Gastroesophageal sphincter (tissue), 4 donors: ENCODE measurements around the gene MCM3. TPM values are rescaled to one million over a fixed set of nuclear protein-coding genes. Genes with fewer than 3 reads are reported as not detected.

Experiments used
- ATAC-seq: fragments of 150-250 bp; one replicate; pipeline ENCODE4 v1.9.1; 2016; ENCODE audit warnings: mild to moderate bottlenecking, moderate library complexity
- H3K27ac ChIP-seq, 4 donors: fragments of 200-600 bp; sonication (generic) in 3 of 4; 1 replicate in 3 of 4; 2 replicates in 1 of 4; pipeline ENCODE4 v1.5.1; 2016 to 2019
- H3K27me3 ChIP-seq: fragments of 200-600 bp; sonication (generic); one replicate; pipeline ENCODE4 v1.5.1; 2019
- H3K36me3 ChIP-seq, 2 donors: fragments of 200-600 bp; sonication (generic); one replicate each; pipeline ENCODE4 v1.5.1; 2019; ENCODE audit warnings: control low read depth in 1 of 2
- H3K4me1 ChIP-seq, 3 donors: fragments of 200-600 bp; sonication (generic); 1 replicate in 2 of 3; 2 replicates in 1 of 3; pipeline ENCODE4 v1.5.1; 2016 to 2019; ENCODE audit warnings: control low read depth in 2 of 3
- H3K4me3 ChIP-seq, 2 donors: fragments of 200-600 bp; sonication (generic); one replicate each; pipeline ENCODE4 v1.5.1; 2019; ENCODE audit warnings: mild to moderate bottlenecking in 1 of 2, moderate library complexity in 1 of 2
- H3K9me3 ChIP-seq, 3 donors: fragments of 200-600 bp; sonication (generic); one replicate each; pipeline ENCODE4 v1.5.1; 2017 to 2019; ENCODE audit warnings: control low read depth in 2 of 3
- EP300 ChIP-seq: sonication (generic); formaldehyde crosslinking; IDR thresholded peaks from one replicate; pipeline ENCODE4 v1.6.1; 2017; ENCODE audit warnings: antibody characterized with exemption, mild to moderate bottlenecking
- POLR2A ChIP-seq, 2 donors: fragments of 450-650 bp; IDR thresholded peaks; one replicate each; pipeline ENCODE4 v1.6.1; 2017; ENCODE audit warnings: antibody characterized with exemption in 2 of 2, mild to moderate bottlenecking in 2 of 2, moderate library complexity in 1 of 2
- POLR2AphosphoS5 ChIP-seq: sonication (generic); formaldehyde crosslinking; IDR thresholded peaks from one replicate; pipeline ENCODE4 v1.6.1; 2017; ENCODE audit warnings: antibody characterized with exemption
- WGBS, 2 donors: methylation state at CpG; one replicate each; pipeline ENCODE4 v1.1.5; 2018; ENCODE audit warnings: low coverage in 1 of 2; 5-methylcytosine and 5-hydroxymethylcytosine counted together
- total RNA-seq, 4 donors: library from RNA; depleted of rRNA; stranded (reverse); fragments of >200 nt; gene quantifications; one replicate each; pipeline ENCODE4 v1.1.0, GENCODE V29; 2016
- TF ChIP-seq, protein P1 (sequence below), 4 experiments: fragments of 200-600 bp in 2 of 4; fragments of 450-650 bp in 2 of 4; sonication (generic) in 1 of 4; IDR thresholded peaks; one replicate each; pipeline ENCODE4 v1.5.1; 2017 to 2019; ENCODE audit warnings: antibody characterized with exemption in 4 of 4, mild to moderate bottlenecking in 2 of 4, moderate library complexity in 2 of 4

MCM3 gene
- total RNA-seq, 4 donors from 2014 or later = 36.1 to 53.3 (median 45.4) TPM

DNA sequence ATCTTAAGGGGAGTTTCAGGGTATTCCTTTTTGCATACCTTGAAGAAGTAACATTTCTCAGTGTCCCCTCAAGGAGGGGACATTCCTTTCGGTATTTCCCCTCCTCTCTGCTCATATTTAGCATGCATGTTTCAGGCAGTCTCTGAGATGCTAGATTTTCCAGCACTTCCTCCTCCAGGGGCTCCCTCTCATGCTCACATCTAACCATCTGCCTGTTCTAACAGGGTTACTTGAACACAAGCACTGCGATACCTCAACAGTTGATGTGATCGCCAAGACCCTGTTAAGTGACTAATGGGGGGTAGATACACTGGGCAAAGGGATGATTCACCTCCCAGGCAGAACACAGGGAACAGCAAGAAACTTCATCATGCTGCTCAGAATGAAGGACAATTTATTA is 12.9 kb upstream of the MCM3 start:
- Histone ChIP-seq H3K4me1 (peaks cover 0 to 8% (median 0%) of the 10 kb centered on the region in 3 donors), H3K4me3 (no peak overlapping the region), H3K27ac (no peak overlapping the region), H3K36me3 (no peaks in the 10 kb centered on the region), H3K27me3 (no peaks in the 10 kb centered on the region), H3K9me3 (no peaks in the 10 kb centered on the region)
- TF ChIP-seq POLR2A (IDR thresholded peaks at IDR 0.05) (no peak), POLR2AphosphoS5 (no peak), EP300 (no peak)
- TF ChIP-seq, protein P1, sequence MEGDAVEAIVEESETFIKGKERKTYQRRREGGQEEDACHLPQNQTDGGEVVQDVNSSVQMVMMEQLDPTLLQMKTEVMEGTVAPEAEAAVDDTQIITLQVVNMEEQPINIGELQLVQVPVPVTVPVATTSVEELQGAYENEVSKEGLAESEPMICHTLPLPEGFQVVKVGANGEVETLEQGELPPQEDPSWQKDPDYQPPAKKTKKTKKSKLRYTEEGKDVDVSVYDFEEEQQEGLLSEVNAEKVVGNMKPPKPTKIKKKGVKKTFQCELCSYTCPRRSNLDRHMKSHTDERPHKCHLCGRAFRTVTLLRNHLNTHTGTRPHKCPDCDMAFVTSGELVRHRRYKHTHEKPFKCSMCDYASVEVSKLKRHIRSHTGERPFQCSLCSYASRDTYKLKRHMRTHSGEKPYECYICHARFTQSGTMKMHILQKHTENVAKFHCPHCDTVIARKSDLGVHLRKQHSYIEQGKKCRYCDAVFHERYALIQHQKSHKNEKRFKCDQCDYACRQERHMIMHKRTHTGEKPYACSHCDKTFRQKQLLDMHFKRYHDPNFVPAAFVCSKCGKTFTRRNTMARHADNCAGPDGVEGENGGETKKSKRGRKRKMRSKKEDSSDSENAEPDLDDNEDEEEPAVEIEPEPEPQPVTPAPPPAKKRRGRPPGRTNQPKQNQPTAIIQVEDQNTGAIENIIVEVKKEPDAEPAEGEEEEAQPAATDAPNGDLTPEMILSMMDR (IDR thresholded peaks at IDR 0.05) = no peak
- WGBS, 2 donors = 57 to 100% methylated on average over 1 to 2 of the region's 3 CpGs
- ATAC-seq = no peak

DNA sequence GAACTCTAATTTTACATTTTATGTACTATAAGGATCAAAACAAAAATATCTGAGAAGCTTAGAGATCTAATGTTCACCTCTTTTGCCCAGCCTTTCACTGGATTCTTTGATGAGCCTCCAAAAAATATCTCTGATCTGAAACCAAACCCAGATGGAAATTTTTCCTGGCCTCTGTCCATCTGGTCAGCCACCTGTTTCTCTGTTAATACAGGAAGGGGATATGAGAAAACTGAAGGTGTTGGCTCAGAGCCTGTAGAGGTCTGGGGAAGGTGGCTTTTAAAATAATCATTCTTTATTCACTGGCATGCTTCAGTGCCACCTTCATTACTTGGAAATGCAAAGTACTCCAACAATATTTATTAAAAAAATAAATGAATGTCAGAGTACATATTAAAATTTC is 8.5 kb upstream of the MCM3 start:
- Histone ChIP-seq H3K27ac (no peak overlapping the region), H3K9me3 (no peaks in the 10 kb centered on the region), H3K4me1 (peaks cover 0 to 8% (median 0%) of the 10 kb centered on the region in 3 donors), H3K4me3 (no peak overlapping the region), H3K36me3 (no peaks in the 10 kb centered on the region), H3K27me3 (no peaks in the 10 kb centered on the region)
- ATAC-seq = no peak
- TF ChIP-seq POLR2A (IDR thresholded peaks at IDR 0.05) (no peak), POLR2AphosphoS5 (no peak), EP300 (no peak)
- TF ChIP-seq, protein P1 (IDR thresholded peaks at IDR 0.05) = no peak

DNA sequence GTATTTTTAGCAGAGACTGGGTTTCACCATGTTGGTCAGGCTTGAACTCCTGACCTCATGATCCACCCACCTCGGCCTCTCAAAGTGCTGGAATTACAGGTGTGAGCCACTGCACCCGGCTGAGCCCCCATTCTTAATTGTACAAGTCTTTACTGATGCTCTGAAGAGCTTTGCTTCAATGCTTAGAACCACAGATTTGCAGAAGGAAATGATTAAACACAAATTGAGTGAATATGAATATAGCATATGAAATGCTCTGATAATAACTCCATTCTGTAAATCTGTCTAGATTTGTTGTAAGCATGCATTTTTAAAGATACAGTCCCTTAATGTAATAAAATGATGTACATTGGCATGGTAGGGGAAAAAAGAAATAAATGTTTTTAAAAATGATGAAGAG is 4.3 kb upstream of the MCM3 start:
- H3K4me3 ChIP-seq = no peak overlapping the region
- H3K27me3 ChIP-seq = no peaks in the 10 kb centered on the region
- H3K27ac ChIP-seq = no peak overlapping the region
- H3K4me1 ChIP-seq = peaks cover 0 to 22% (median 2%) of the 10 kb centered on the region in 3 donors
- no peaks in the 10 kb centered on the region for H3K9me3 ChIP-seq
- WGBS, 2 donors = 64 to 90% methylated on average over 2 of the region's 2 CpGs
- H3K36me3 ChIP-seq = no peaks in the 10 kb centered on the region
- ATAC-seq = no peak
- TF ChIP-seq POLR2A (IDR thresholded peaks at IDR 0.05) (no peak), EP300 (no peak), POLR2AphosphoS5 (no peak)
- TF ChIP-seq, protein P1 (IDR thresholded peaks at IDR 0.05) = no peak

DNA sequence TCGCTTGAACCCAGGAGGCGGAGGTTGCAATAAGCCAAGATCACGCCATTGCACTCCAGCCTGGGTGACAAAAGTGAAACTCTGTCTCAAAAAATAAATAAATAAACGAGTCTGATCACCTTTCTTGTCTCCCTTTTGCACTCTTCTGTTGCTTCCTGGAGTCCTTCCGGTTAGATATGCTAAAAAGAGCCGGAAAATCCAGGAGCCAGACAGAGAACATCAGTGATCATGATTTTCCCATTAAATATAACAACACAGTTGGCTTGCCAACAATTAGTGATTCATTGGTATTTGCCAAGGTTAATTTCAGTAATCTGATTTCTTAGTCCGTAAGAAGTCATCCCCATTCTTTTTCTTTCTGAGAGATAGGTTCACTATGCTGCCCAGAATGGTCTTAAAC is 3.7 kb upstream of the MCM3 start:
- peaks cover 0 to 25% (median 2%) of the 10 kb centered on the region in 3 donors for H3K4me1 ChIP-seq
- WGBS, 2 donors = 83 to 87% methylated on average over 4 to 6 of the region's 7 CpGs
- H3K4me3 ChIP-seq = no peak overlapping the region
- TF ChIP-seq POLR2AphosphoS5 (no peak), EP300 (no peak), POLR2A (IDR thresholded peaks at IDR 0.05) (no peak)
- TF ChIP-seq, protein P1 (IDR thresholded peaks at IDR 0.05) = no peak
- ATAC-seq = no peak
- H3K9me3 ChIP-seq = no peaks in the 10 kb centered on the region
- no peaks in the 10 kb centered on the region for H3K36me3 ChIP-seq
- H3K27me3 ChIP-seq = no peaks in the 10 kb centered on the region
- H3K27ac ChIP-seq = no peak overlapping the region

DNA sequence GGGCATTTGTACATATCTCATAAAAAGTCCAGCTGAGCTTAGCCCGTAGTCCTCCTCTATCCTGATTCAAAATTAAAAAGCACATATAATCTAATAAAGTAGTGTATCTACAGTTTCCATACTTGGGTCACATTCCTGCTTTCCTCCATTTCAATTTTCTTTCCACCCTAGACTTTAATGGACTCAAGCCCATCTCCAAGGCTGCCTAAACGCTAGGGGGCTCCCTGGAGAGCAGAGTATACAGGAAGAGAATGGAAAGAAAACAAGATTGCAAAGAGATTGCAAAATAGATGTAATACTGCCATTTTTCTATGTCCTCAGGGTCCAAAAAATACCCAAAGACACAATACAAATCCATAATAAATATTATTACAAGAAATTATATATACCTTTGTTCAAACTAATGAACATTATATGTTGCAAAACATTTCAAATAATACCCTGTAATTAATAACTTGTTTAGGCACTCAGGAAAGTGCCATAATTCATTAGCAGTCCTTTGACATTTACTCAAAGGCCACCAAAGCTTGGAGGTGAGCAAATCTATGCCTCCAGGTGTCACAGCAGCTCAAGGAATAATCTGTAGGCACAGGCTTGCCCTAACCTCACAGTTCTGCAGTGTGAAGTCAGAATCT is 2.4 kb upstream of the MCM3 start:
- ATAC-seq = no peak

More for the DNA sequence above, 2.4 kb upstream of the MCM3 start:
- 0 to 8% methylated on average over 1 to 2 of the region's 2 CpGs for WGBS, 2 donors
- Histone ChIP-seq H3K4me3 (no peak overlapping the region), H3K36me3 (peaks cover 0 to 8% of the 10 kb centered on the region in 2 donors), H3K27me3 (no peaks in the 10 kb centered on the region), H3K4me1 (peaks cover 0 to 27% (median 2%) of the 10 kb centered on the region in 3 donors), H3K27ac (no peak overlapping the region), H3K9me3 (no peaks in the 10 kb centered on the region)
- no peak for TF ChIP-seq POLR2AphosphoS5
- TF ChIP-seq EP300 = no peak
- TF ChIP-seq, protein P1 (IDR thresholded peaks at IDR 0.05) = peak; percentile 44 to 70 (median 52)
